ENCODE measurements around the gene FLRT1.
A peak's percentile ranks its signal among the peaks of the same experiment; 100 is the strongest.

The FLRT1 gene

GRCh38 chr11:64052436-64052835, 16.7 kb downstream of the FLRT1 start:
- DNase-seq = no peak

GRCh38 chr11:64052938-64053622, 17.3 kb downstream of the FLRT1 start:
- DNase-seq = no peak

DNA sequence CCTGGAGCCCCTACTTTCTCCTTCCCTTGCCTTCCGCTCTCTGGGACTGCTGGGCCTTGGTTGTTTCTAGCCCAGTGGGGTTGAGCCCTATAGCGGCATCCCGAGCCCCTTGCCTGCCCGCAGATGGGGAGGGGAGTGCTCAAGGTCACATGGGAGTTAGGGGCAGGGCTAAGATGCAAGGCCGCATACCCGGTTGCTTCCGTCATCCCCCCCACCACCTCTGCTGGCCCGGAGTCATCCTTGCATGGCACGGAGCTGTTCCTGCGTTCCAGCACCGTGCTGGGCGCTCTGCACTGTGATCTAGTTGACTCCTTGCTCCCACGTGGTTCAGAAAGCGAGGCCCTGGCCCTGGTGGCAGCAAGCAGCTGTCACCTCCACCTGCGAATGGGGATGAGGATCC, 18.0 kb downstream of the FLRT1 start:
- no peak for DNase-seq

GRCh38 chr11:64055077-64055476, 19.3 kb downstream of the FLRT1 start:
- no peak for DNase-seq

GRCh38 chr11:64056213-64056785, 20.6 kb downstream of the FLRT1 start:
- DNase-seq = peak; percentile 76

DNA sequence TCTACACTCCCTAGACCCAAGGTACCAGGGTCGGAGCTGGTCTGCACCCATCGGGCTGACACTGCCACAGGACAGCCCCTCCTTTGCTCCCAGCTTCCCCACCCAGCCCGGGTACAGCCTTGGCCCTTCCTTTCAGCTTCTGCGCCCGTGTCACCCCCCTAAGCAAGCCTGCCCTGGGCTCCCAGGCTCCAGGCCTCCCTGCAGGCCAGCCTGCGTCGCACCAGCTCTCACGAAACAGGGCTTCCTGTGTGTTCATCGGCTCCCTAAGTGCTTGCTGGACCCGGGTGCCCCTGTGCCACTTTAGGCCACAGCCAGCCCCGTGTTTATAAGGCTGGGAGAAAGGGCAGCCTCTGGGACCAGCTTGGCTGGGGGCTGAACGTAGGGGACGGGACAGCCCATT, 21.1 kb downstream of the FLRT1 start:
- DNase-seq = no peak

DNA sequence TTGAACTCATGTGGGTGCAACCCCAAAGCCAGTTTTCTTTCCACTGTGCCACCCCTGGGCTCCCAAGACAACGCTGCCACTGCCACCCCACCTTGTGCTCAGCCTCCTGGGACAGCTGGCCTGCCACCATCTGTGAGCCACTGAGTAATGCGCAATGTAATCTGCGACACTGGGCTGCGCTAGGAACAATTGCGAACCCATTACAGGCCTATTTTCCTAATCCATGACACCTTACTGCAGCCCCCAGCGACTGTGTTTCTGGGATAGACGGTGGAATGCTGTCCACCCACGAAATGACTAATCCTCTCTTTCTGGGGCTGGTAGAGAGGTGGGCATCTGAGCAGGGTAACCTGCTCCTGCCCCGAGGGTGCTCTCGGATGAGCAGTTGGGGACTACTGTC, 22.2 kb downstream of the FLRT1 start:
- no peak for DNase-seq

DNA sequence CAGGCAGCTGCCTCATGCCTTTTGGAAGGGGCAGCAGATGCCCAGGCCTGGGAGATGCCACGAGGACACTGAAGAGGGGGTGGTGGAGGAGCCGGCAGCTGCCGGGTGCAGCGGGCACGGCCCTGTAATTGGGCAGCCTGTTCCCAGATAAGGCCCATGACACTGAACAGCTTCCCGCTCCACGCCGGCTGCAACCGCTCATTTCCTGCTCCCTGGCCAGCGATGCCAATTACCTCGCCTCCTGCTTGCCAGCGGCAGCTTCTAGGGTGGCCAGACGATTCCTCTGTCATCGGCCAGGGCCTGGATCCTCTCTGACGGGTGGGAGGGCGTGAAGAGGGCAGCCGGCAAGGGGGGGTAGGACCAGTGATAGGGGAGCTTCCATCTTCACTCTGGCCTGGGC, 22.8 kb downstream of the FLRT1 start:
- DNase-seq = no peak

- DNase-seq = no peak
Observed at GRCh38 chr11:64059339-64060140, 23.8 kb downstream of the FLRT1 start.

- no peak for DNase-seq
Observed at GRCh38 chr11:64060263-64060860, 24.6 kb downstream of the FLRT1 start.

- DNase-seq = peak; percentile 71
Observed at GRCh38 chr11:64060861-64061444, 25.2 kb downstream of the FLRT1 start.

- DNase-seq = no peak
Observed at GRCh38 chr11:64062185-64063039, 26.7 kb downstream of the FLRT1 start.

DNA sequence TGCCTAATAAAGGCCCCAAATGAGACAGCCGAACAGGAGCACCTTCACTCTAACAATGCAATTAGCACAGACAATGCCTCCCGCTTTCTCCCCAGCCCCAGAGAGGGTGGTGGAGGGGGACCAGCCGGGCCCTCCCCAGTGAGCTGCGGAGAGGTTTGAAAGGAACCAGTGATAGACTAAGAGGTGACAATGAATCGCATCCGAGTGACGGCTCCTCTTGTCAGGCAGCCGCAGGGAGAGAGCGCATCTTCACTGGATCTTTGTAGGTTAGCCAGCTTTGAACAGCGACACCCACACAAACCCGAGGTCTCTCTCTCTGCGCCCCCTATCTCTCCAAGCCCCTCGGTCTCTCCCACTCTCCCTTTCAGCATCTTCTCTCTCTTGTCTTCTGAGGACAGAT, 28.0 kb downstream of the FLRT1 start:
- DNase-seq = no peak

DNA sequence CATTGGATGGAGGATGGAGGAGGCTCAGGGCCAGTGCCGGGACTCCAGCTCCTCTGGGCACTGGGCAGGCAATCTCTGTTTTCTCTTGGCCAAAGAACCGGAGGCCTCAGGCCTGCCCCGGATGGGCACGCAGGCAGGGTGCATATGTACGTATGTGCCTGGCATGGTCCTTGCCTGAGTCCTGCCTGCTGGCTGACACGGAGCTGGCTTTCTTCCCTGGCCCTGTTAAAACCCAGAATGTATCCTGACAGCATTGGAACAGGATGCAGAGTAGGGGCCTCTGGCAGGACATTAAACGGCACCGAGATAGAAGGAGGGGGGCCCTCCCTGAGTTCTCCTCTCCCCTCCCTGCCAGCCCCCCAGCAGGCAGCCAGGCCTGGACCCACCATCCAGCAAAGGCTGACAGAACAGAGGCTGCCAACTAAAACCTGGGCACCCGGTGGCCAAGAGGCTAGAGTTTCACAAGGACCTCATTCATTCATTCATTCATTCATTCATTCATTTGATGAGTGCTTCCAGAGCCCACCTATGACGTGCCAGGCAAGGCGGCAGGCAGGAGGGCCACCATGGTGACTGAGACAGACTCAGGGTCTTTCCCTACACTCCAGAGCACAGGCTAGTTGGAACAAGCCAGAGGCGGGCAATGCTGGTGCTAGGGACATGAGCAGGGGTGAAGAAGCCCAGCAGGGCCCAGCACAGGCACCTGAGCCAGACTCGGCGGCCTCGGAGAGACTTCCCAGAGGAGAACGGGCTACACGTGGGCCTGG, 28.8 kb downstream of the FLRT1 start:
- DNase-seq = no peak

DNA sequence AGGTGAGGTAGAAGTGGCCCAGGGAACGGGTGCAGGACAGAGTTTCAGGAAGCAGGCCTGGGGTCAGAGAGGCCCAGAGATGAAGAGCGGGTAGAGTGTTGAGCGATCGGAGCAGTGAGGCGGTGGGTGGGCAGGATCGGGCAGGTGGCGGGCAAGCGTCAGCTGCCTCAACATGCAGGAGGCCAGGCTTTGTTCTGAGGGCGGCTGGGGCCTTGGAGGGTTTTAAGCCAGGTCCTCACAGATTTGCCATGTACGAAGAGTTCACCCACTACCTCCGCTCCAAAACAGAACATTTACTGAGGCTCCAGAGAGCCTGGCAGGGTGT, 29.4 kb downstream of the FLRT1 start:
- no peak for DNase-seq

- no peak for DNase-seq
Observed at GRCh38 chr11:64065712-64066111, 30.0 kb downstream of the FLRT1 start.

- no peak for DNase-seq
Observed at GRCh38 chr11:64067230-64067993, 31.7 kb downstream of the FLRT1 start.

- DNase-seq = no peak
Observed at GRCh38 chr11:64068705-64069400, 33.1 kb downstream of the FLRT1 start.

- DNase-seq = no peak
Observed at GRCh38 chr11:64069401-64070313, 33.9 kb downstream of the FLRT1 start.
